DOHH2 (cell line): ENCODE results near the gene WDR59.

Experiments
- H3F3A ChIP-seq: fragments of 200-600 bp; sonication (generic), shearing (Covaris generic); 2 replicates; pipeline ENCODE4 v1.6.0; 2016; ENCODE audit warnings: antibody characterized with exemption, mild to moderate bottlenecking; ENCODE audit not compliant: control insufficient read depth, insufficient read depth
- H3K27ac ChIP-seq: fragments of 200-600 bp; sonication (generic); 2 replicates; pipeline ENCODE4 v1.5.1; 2014; ENCODE audit warnings: low read depth, mild to moderate bottlenecking, low read length, moderate library complexity
- H3K27me3 ChIP-seq: fragments of 200-600 bp; sonication (generic); 2 replicates; pipeline ENCODE4 v1.6.1; 2014; ENCODE audit warnings: mild to moderate bottlenecking, low read length, mixed read lengths; ENCODE audit not compliant: control insufficient read depth
- H3K36me3 ChIP-seq: fragments of 200-600 bp; sonication (generic); 2 replicates; pipeline ENCODE4 v1.6.1; 2014; ENCODE audit warnings: mild to moderate bottlenecking, low read length, moderate library complexity, mixed read lengths; ENCODE audit not compliant: control insufficient read depth
- H3K4me1 ChIP-seq: fragments of 200-600 bp; sonication (generic); 2 replicates; pipeline ENCODE4 v1.6.1; 2014; ENCODE audit warnings: mild to moderate bottlenecking, low read length, mixed read lengths; ENCODE audit not compliant: control insufficient read depth
- H3K4me2 ChIP-seq: fragments of 200-600 bp; sonication (generic); 2 replicates; pipeline ENCODE4 v1.6.0; 2014; ENCODE audit warnings: mild to moderate bottlenecking, low read length, moderate library complexity
- H3K4me3 ChIP-seq: fragments of 200-600 bp; sonication (generic); 2 replicates; pipeline ENCODE4 v1.5.1; 2014; ENCODE audit warnings: mild to moderate bottlenecking, low read length, mixed read lengths
- H3K79me2 ChIP-seq: fragments of 200-600 bp; sonication (generic); 2 replicates; pipeline ENCODE4 v1.6.1; 2014; ENCODE audit warnings: mild to moderate bottlenecking, low read length, mixed read lengths; ENCODE audit not compliant: control insufficient read depth
- H3K9me2 ChIP-seq: fragments of 200-600 bp; sonication (generic); replicated peaks from 2 replicates; pipeline ENCODE4 v1.6.1; 2014; ENCODE audit warnings: mild to moderate bottlenecking, low read length, mixed read lengths; ENCODE audit not compliant: control insufficient read depth
- H3K9me3 ChIP-seq: fragments of 200-600 bp; sonication (generic); 2 replicates; pipeline ENCODE4 v1.6.1; 2014; ENCODE audit warnings: antibody characterized with exemption, low read length, mixed read lengths; ENCODE audit not compliant: control insufficient read depth, insufficient read depth
- H4K20me1 ChIP-seq: fragments of 200-600 bp; sonication (generic); 2 replicates; pipeline ENCODE4 v1.6.0; 2014; ENCODE audit warnings: low read depth, mild to moderate bottlenecking, antibody characterized with exemption, low read length, moderate library complexity; ENCODE audit not compliant: control insufficient read depth, insufficient read depth
- EZH2phosphoT487 ChIP-seq: fragments of 200-600 bp; sonication (generic); IDR thresholded peaks from 2 replicates; pipeline ENCODE4 v1.6.1; 2017; ENCODE audit warnings: borderline replicate concordance, mild to moderate bottlenecking, antibody characterized with exemption, low read length, moderate library complexity, mixed read lengths
- TF ChIP-seq, protein P1 (sequence below): fragments of 200-600 bp; sonication (generic); IDR thresholded peaks from one replicate; pipeline ENCODE4 v1.5.1; 2014; ENCODE audit warnings: antibody characterized with exemption, mild to moderate bottlenecking, low read depth, low read length; ENCODE audit not compliant: poor library complexity, severe bottlenecking

The WDR59 gene

DNA sequence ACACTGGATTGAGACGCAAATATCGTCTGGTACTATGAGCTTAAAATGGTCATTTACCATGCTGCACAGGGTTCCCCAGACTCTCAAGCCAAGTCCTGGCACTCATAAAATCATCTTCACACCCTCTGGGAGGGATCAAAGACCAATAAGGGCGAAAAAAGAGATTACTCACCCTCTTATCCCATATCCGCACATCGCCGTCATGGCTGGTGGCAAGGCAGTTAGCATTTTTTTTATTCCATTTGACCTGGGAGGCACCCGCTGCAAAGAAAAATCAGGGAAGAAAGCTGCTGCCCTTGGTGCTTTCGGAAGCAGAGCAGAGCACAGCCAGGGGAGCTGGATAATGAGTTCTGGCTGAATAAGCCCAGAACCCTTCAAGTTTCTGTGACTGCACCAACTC, 42.4 kb downstream of the WDR59 start:
- no peaks in the 10 kb centered on the region for H4K20me1 ChIP-seq
- no peak overlapping the region for H3K4me3 ChIP-seq
- no peaks in the 10 kb centered on the region for H3K79me2 ChIP-seq
- H3K27me3 ChIP-seq: no peaks in the 10 kb centered on the region
- H3K36me3 ChIP-seq: peaks cover 19% of the 10 kb centered on the region
- no peak overlapping the region for H3K27ac ChIP-seq
- H3K9me2 ChIP-seq: no peaks in the 10 kb centered on the region
- H3K4me2 ChIP-seq: no peak overlapping the region
- no peaks in the 10 kb centered on the region for H3F3A ChIP-seq
- H3K4me1 ChIP-seq: no peaks in the 10 kb centered on the region
- TF ChIP-seq EZH2phosphoT487: no peak
- TF ChIP-seq, protein P1, sequence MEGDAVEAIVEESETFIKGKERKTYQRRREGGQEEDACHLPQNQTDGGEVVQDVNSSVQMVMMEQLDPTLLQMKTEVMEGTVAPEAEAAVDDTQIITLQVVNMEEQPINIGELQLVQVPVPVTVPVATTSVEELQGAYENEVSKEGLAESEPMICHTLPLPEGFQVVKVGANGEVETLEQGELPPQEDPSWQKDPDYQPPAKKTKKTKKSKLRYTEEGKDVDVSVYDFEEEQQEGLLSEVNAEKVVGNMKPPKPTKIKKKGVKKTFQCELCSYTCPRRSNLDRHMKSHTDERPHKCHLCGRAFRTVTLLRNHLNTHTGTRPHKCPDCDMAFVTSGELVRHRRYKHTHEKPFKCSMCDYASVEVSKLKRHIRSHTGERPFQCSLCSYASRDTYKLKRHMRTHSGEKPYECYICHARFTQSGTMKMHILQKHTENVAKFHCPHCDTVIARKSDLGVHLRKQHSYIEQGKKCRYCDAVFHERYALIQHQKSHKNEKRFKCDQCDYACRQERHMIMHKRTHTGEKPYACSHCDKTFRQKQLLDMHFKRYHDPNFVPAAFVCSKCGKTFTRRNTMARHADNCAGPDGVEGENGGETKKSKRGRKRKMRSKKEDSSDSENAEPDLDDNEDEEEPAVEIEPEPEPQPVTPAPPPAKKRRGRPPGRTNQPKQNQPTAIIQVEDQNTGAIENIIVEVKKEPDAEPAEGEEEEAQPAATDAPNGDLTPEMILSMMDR: no peak
- no peaks in the 10 kb centered on the region for H3K9me3 ChIP-seq

DNA sequence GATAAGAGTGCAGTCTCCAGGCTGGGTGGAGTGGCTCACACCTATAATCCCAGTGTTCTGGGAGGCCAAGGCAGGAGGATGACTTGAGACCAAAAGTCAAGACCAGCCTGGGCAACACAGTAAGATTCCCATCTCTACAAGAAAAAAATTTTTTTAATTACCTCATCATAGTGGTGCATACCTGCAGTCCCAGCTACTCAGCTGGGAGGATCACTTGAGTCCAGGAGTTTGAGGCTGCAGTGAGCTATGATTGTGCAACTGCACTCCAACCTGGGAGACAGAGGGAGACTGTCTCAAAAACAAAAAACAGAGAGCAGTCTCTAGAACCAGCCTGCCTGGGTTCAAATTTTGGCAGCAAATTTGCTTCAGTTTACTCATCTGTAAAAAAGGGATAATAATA, 45.2 kb downstream of the WDR59 start:
- H3K4me2 ChIP-seq: no peak overlapping the region
- H4K20me1 ChIP-seq: no peaks in the 10 kb centered on the region
- no peaks in the 10 kb centered on the region for H3K79me2 ChIP-seq
- H3K9me3 ChIP-seq: no peaks in the 10 kb centered on the region
- H3F3A ChIP-seq: no peaks in the 10 kb centered on the region
- no peaks in the 10 kb centered on the region for H3K4me1 ChIP-seq
- H3K27me3 ChIP-seq: no peaks in the 10 kb centered on the region
- peaks cover 24% of the 10 kb centered on the region for H3K36me3 ChIP-seq
- H3K4me3 ChIP-seq: no peak overlapping the region
- no peak overlapping the region for H3K27ac ChIP-seq
- TF ChIP-seq, protein P1: no peak
- TF ChIP-seq EZH2phosphoT487: no peak
- H3K9me2 ChIP-seq: no peaks in the 10 kb centered on the region

DNA sequence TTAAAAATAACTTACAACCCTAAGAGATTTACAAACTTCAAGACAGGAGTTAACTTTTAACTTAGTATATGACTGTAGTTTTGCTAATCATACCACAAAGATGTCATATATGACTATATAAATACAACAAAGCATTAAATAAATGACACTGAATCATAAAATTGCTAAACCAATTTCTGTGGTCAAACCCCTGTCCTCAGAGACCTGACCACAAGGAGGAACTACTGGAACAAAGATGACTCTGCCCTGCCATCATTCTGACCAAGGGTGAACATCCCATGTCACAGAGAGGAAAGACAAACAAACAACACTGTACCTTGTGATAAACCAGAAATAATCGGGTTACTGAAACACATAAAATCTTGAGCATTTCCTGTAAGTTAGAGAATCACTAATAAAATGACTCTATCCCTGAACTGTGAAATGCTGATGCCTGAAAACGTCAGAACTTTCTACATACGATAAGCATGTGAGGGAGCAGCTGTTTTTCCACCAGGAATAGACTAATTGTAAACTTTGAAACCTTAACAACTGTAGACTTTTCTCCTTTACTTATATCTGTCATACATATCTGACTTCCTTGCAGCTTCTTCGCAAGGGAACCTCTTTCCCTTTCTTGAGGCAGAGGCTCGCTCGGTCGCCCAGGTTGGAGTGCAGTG, 47.9 kb downstream of the WDR59 start:
- Histone ChIP-seq H3K79me2 (no peaks in the 10 kb centered on the region), H3K4me2 (no peak overlapping the region), H3K36me3 (peaks cover 18% of the 10 kb centered on the region), H3K27ac (no peak overlapping the region), H3K9me2 (no peaks in the 10 kb centered on the region), H4K20me1 (no peaks in the 10 kb centered on the region), H3F3A (no peaks in the 10 kb centered on the region), H3K27me3 (no peaks in the 10 kb centered on the region), H3K4me1 (no peaks in the 10 kb centered on the region), H3K4me3 (no peak overlapping the region), H3K9me3 (no peaks in the 10 kb centered on the region)
- TF ChIP-seq, protein P1: no peak
- TF ChIP-seq EZH2phosphoT487: no peak
